ENCODE results near the gene PHACTR3.

Gene PHACTR3

DNA sequence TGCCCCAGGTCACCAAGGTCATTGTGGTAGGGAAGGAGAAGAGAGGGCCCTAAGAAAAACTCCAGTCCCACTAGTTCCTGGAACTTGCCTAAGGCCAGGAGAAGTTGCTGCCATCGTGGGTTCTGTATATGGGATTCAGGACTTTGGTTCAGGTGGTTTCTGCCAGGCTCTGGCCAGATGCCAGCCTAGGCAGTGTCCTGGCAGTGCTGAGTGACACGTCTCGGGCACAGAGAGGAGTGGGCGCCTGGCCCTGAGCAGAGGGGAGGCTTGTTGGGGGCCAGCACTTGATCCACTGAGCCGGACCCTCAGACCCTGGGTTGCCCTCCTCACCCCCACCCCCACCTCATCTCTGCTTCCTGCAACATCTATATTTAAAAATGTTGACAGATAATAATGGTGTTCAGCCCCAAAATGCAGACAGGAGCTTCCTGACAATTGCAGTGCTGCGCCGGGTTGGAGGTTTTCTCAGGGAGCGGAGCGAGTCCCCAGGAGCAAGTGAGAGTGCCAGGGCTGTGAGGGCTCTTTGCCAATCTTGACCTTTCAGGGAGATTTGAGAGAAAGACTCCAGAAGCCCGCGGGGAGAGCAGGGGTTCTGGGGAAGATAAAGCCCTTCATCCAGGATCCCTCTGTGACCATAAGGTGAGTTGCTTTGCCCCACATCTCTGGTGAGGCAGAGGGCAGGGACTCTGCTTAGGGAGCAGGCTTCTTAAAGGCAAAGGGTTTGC, 71.9 kb downstream of the PHACTR3 start:
- TF ChIP-seq, protein P1, sequence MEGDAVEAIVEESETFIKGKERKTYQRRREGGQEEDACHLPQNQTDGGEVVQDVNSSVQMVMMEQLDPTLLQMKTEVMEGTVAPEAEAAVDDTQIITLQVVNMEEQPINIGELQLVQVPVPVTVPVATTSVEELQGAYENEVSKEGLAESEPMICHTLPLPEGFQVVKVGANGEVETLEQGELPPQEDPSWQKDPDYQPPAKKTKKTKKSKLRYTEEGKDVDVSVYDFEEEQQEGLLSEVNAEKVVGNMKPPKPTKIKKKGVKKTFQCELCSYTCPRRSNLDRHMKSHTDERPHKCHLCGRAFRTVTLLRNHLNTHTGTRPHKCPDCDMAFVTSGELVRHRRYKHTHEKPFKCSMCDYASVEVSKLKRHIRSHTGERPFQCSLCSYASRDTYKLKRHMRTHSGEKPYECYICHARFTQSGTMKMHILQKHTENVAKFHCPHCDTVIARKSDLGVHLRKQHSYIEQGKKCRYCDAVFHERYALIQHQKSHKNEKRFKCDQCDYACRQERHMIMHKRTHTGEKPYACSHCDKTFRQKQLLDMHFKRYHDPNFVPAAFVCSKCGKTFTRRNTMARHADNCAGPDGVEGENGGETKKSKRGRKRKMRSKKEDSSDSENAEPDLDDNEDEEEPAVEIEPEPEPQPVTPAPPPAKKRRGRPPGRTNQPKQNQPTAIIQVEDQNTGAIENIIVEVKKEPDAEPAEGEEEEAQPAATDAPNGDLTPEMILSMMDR (IDR thresholded peaks at IDR 0.05), result no peak

DNA sequence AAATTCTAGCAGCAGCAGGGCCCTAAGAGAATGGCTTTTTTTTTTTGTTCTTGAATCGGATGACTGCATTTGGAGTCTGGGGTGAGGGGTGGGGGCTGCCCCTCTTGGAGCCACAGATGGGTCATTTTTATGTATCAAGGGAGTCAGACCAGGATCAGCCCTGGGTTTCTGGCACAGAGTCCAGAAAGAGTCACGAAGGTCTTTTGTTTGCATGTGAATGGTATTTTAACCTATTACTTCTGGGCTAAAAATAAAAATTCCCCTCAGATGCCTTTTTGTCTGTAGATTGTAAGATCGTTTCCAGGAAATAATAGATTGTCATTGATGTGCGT, 72.5 kb downstream of the PHACTR3 start:
- TF ChIP-seq, protein P1 (IDR thresholded peaks at IDR 0.05), result no peak

DNA sequence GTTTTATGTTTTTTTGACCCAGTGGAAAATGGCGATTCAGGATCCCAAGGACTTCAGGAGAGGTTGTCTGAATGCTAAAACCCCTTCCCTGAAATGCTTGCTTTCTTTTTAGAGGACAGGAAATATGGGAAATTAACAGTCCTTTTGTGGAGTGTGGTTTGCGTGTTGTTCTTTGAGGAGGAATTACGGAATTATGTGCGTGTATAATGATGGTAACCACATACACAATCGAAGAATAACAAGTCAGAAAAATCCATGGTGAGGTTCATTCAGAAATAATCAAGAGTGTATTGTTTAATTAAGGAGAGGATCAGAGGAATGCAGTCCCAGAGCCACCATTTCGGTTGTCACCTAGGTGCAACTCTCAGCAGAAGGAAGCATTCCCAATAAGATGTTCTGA, 73.2 kb downstream of the PHACTR3 start:
- TF ChIP-seq, protein P1 (IDR thresholded peaks at IDR 0.05), result no peak

DNA sequence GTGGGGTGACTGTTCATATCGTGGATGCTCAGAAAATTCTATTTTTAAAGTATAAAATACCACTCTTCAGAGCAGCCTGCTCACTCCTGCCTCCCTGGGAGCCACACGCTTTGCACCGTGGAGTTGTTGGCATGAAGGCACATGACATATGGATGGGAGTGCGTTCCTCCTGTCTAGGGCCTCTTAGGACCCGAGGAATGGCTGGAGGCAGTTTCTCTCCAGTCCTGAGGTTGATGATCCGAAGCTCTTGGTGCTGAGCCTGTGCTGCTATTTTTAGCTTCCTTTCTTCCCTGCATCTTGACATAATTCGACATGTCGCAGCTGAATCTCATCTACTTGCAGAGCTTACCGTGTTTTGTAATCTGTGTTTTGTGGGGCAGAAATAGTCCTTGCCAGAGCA, 73.9 kb downstream of the PHACTR3 start:
- TF ChIP-seq, protein P1 (IDR thresholded peaks at IDR 0.05), result no peak

DNA sequence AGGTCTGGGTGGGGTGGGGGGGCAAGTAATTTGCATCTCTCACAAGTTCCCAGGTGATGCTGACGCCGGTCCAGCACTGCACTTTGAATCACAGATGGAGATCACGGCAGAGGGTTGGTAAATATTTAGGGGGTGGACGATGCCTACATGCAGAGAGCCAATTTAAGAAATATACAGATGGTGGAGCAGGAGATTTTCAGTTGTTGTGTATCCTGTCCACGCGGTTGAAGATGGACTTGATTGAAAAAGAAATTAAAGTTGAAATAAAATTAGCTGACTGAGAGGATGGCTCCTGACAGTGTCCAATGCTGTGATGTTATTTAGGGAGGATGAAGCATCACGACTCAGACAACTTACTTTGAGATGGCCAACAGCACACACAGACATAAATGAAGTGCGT, 74.6 kb downstream of the PHACTR3 start:
- TF ChIP-seq, protein P1 (IDR thresholded peaks at IDR 0.05), result no peak

DNA sequence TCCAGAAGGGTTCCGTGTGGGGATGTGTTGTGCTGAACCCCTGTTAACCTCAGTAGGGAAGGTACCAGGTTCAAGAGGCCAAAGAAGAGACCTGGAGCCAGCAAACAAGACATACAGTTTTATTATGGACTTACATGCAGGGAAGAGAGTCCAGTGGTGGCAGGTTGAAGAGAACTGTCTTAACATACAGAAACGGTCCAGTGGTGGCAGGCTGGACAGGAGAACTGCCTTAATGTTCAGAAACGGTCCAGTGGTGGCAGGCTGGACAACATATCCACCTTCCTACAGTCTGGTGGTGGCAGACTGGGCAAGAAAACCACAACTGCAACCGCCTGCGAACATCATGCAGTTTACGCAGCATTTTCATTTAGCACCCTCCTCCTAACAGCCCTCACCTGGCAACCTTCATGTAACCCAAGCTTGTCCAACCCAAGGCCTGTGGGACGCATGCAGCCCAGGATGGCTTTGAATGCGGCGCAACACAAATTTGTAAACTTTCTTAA, 75.9 kb downstream of the PHACTR3 start:
- TF ChIP-seq, protein P1 (IDR thresholded peaks at IDR 0.05), result no peak

DNA sequence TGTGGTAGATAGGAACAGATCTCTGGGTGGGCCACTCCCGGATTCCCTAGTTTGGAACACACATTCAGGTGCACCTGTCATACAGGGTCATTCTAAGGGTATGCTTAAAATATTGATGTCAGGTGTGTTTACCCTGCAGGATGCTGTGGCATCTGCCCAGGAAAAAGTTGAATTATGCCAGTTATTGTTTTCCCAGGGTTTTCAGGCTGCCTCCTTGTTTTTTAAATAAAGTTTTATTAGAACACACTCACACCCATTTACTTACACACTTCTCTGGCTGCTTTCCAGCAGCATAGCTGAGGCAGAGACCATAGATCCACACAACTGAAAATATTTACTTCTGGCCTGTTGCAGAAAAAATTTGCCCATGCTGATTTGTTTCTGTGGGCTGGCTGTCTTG, 76.5 kb downstream of the PHACTR3 start:
- TF ChIP-seq, protein P1 (IDR thresholded peaks at IDR 0.05), result no peak

DNA sequence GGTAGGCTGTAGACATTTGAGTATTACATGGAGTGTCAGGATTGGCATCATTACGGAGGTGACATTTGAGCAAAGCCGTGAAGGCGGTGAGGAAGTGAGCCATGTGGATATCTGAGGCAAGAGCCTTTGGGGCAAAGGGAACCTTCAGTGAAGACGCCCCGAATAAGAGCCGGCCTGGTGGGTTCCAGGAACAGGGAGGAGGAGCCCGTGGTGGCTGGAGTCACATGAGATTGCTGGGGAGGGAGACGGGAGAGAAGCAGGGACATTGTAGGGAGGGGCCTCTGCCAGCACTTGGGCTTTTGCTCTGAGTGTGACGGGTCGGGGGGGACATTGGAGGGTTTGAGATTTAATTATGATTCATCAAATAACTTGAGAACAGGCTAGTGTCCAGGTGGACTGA, 78.3 kb downstream of the PHACTR3 start:
- TF ChIP-seq, protein P1 (IDR thresholded peaks at IDR 0.05), result no peak

Measured in LNCAP (cell line).